D721Med (cell line): ENCODE measurements around the gene SMC1A.

Experiments used
- DNase-seq: peaks from one replicate; pipeline ENCODE4 v3.0.0; 2011; ENCODE audit warnings: low spot score; ENCODE audit not compliant: insufficient read length
- FAIRE-seq: peaks from 2 replicates; lab custom pipeline; 2011; peaks lifted over from hg19 to GRCh38; lab: Jason Lieb, UNC
- TF ChIP-seq, protein P1 (sequence below): IDR thresholded peaks from 2 replicates; pipeline ENCODE4 v1.5.1; 2012; ENCODE audit warnings: mild to moderate bottlenecking, control low read depth; ENCODE audit not compliant: insufficient read depth; ENCODE audit errors: missing control alignments

The SMC1A gene

DNA sequence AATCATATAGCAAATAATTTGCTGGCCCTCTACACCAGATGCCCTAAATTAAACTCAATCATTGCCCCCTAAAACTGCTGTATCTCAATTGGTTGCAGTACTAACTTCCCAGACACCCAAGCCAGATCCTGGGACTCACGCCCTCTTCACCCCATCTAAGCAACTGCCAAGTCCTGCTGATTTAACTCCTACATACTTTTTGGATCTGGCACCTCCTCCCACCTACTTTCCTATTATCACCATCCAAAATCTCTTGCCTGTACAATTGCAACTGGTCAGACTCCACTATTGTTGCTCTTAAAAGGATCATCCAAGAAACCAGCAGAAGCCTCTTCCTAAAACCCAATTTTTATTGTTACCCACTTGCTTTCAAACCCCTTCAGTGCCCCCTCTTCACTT lies 16.4 kb upstream of the SMC1A start:
- no peak for FAIRE-seq
- TF ChIP-seq, protein P1, sequence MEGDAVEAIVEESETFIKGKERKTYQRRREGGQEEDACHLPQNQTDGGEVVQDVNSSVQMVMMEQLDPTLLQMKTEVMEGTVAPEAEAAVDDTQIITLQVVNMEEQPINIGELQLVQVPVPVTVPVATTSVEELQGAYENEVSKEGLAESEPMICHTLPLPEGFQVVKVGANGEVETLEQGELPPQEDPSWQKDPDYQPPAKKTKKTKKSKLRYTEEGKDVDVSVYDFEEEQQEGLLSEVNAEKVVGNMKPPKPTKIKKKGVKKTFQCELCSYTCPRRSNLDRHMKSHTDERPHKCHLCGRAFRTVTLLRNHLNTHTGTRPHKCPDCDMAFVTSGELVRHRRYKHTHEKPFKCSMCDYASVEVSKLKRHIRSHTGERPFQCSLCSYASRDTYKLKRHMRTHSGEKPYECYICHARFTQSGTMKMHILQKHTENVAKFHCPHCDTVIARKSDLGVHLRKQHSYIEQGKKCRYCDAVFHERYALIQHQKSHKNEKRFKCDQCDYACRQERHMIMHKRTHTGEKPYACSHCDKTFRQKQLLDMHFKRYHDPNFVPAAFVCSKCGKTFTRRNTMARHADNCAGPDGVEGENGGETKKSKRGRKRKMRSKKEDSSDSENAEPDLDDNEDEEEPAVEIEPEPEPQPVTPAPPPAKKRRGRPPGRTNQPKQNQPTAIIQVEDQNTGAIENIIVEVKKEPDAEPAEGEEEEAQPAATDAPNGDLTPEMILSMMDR = no peak
- no peak for DNase-seq

DNA sequence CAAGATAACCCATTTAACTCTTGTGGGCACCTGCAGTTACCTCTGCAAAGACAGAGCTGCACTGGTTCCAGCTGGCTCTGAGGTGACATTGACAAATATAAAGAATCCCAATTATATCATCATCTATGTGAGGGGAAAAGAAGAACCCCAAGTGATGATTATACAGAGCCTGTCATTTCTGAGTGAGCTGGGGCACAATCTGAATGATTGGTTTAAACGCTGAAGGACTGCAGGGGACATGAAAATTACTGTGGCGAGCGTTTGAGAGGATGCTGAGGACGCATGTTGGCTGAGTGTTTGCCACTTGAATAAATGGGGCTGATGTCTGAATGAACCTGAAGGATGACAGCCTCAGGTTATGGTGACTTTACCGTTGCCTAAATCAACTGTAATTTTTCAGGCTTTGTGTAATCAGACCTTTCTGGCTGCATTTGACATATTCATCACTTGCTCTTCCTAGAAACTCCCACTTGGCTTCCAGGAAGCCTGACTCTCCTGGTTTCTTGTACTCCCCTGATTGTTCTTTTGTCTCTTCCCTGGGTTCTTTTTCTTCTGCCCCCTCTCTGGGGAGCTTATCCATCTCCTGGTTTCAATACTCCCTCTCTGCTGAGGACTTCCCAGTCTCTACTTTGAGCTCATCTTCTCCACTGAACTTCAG lies 15.8 kb upstream of the SMC1A start:
- DNase-seq (no peak), FAIRE-seq (no peak)
- TF ChIP-seq, protein P1 = no peak

DNA sequence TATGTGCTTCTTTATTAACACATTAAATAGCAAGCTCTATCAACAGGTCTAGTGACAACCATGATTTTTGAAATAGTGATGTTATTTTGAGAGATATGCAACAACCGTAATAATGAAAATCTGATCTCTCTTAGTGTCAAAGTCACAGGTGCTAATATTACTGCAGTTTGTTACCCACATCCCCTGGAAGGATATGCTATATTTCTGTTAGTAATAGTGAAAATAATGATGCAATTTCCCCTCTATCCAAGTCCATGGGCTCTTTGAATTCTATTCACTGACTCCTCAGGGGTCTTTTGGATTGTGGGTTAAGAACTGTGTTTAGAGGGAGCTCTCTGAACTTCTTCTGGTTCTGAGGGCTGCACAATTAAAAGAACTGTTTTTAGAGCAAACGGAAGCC lies 14.8 kb upstream of the SMC1A start:
- DNase-seq (no peak), FAIRE-seq (no peak)
- TF ChIP-seq, protein P1 = no peak

DNA sequence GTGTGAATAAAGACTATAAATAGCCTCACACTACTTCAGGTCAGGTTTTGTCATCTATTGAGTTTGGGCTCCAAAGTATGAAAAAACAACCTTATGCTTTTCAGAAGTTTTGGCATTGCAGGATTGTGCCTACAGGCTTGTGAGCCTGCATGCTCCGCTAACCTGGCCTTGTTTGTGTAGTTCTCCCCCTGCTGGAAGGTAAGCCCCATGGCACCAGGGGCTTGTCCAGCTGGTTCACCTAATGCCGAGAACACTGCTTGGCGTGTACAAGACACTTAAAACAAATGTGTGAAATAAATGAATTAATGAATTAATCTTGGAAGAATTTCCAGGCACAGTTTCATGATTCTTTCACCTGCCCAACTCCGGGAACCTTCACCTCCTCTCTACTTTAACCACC lies 13.5 kb upstream of the SMC1A start:
- DNase-seq = no peak
- peak; percentile 58 for FAIRE-seq
- TF ChIP-seq, protein P1 = peak; percentile 58

DNA sequence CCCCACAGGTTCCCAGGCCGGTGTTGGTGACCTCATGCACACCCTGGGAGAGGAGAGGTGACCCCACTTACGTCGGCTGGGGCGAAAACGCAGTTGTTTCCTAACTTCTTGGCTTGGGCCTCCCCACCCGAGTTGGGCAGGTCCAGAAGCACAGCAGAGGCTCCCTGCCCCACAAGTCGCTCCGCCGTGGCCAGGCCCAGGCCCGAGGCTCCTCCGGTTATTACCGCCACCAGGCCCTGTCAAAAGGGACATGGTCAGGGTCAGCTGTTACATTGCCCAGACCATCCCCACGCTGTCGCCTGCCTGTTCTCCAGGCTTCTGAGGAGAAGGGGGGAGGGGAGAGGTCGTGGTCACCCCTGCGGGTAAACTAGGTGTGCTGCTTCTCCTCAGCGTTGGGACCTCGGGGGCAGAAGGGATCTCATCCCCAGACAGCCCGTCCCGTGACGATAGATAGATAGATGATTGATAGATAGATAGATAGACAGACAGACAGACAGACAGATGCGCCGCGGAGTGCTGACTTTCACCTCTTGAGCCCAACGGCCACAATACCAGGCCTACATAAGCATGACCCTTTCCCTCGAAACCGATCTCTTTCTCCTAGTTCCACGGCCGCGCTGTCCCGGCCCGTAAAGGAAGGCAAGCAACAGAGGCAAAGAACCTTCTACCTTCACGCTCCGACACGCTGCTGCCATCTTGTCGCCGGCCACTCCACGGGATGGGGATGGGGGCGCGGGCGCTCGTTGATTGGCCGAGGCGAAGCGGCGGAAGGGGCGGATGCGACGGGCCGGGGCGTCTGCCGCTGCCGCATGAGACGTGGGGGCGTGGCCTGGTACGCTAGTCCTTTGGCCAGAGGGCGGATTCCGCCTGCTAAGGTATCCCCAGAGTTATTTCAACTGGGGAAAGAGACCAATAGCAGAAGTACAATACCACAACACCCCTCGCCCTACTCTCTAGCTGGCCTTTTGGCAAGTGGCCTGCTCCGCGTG lies 11.5 kb upstream of the SMC1A start, which contains the start of gene HSD17B10:
TSS of gene HSD17B10 (minus strand) at position 720 of the 989 bp plus-strand sequence. CDS start at position 695, 25 bp downstream.
- TF ChIP-seq, protein P1 = no peak
- peak; percentile 72 for DNase-seq
- peak; percentile 35 for FAIRE-seq

DNA sequence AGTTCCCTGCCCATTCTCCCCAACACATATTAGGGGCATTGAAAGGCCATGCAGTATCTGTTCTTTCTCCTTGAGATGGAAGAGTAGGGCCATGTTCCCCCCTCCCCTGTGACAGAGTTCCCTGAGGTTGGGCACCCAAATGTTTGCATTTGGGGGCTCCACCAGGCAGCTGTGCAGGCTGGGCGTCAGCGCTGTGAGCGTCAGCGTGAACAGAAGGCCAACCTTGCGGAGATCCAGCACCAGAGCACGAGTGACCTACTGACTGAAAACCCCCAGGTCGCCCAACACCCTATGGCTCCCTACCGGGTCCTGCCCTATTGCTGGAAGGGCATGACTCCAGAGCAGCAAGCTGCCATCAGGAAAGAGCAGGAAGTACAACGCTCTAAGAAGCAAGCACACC lies 7.8 kb upstream of the SMC1A start:
- FAIRE-seq (no peak), DNase-seq (no peak)
- TF ChIP-seq, protein P1 = no peak
